Hematopoietic multipotent progenitor cell treated with erythropoietin and hydrocortisone succinate and interleukin-3 and kit ligand, for 8 days (in vitro differentiated cells): ENCODE data around the gene CORO1C.

Source experiments
- DNase-seq: peaks from one replicate; pipeline ENCODE4 v3.0.0-alpha.2; 2015

CORO1C gene

DNA sequence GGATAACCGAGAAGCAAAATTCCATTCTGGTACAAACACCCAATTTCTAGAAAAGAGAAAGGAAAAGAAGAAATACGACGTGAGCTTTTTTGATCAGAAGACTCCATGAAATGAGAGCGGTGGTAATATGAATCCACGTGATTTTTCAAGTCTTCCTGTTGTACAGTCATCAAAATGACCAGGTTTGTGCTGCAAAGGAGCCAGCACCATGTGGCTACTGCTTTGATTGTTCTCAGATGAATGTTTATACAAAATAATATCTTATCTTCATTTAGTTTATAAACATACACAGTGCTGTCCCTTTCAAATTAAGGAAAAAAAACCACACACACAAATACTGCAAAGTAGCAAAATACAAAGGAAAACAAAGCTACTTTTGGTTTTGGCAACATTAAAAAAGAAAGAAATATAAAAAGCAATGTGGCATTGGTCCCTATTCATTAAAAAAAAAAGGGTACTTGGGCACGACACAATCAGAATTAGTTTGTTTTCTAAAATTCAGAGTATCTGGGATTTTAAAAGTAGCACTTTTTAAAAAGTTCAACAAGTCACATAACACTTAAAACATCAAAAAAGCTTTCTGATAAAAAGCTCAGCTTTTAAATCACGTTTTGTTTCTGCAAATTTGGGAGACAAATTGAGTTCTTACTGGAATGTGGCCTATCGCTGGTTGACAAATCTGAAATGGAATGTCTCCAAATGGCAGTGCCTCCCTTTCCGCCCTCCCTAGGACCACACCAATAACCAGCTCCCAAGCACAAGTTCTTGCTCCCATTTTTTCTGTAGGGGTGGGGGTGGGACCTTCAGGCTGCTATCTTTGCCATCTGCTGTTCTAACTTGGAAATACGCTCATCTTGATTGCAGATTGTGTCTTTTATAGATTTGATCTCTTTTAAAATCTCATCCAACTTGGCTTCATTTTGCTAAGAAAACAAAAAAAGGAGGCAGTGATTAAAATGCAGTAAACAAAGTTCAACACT, 84.4 kb downstream of the CORO1C start:
- no peak for DNase-seq

DNA sequence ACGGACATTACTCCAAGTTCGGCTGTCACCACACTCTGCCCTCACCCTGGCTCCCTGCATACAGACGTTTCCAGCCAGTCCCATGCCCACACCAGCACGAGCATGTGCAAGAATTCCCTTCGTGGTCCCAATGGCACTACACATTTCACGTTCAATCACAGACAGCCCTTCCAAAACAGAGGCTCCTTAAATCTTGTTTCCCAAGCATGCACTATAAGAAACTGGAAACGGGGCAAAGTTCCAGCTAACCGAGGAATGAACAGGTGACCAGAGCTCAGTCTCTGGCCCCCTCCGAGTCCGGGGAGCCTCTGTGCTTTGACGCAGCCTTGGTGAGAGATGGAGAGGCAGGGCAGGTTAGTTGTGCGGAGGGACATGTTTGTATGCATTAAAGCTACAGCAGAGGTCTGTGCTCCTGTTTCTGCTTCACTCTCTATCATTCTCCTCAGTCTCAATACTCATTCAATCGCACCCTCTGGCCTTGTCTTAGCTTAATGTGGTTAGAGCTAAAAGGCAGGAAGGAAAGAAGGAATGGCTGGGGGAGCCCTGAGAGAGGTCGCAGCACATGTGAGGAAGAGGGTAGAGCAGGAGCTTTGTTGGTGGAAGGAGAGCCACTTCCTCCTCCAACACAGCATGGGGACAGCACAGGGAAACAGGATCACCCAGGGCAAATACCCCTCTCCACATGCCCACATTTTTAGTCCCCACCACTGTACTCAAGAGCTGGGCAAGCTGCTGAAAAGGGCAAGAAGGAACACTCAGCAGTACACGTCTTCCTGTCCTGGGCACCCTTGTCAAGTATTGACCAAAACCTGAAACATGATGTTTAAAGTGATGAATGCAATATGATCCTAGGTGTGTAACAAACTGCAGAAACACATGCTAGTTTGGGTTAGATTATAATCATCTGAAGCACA, 85.4 kb downstream of the CORO1C start:
- DNase-seq = no peak

DNA sequence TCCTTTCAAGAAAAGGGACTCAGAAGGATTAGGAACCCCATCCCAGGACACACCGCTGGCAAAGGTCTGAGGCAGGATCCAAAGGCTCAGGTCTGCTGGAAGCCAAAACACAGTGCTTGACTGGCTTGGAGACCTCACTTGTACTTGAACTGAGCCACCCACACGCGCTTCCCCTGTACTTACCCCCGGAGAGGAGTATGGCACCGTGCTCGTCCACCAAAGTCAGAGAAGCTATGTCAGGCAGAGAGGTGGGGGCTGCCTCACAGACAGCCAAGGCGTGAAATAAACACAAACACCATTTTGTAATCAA, 86.6 kb downstream of the CORO1C start:
- DNase-seq = no peak

DNA sequence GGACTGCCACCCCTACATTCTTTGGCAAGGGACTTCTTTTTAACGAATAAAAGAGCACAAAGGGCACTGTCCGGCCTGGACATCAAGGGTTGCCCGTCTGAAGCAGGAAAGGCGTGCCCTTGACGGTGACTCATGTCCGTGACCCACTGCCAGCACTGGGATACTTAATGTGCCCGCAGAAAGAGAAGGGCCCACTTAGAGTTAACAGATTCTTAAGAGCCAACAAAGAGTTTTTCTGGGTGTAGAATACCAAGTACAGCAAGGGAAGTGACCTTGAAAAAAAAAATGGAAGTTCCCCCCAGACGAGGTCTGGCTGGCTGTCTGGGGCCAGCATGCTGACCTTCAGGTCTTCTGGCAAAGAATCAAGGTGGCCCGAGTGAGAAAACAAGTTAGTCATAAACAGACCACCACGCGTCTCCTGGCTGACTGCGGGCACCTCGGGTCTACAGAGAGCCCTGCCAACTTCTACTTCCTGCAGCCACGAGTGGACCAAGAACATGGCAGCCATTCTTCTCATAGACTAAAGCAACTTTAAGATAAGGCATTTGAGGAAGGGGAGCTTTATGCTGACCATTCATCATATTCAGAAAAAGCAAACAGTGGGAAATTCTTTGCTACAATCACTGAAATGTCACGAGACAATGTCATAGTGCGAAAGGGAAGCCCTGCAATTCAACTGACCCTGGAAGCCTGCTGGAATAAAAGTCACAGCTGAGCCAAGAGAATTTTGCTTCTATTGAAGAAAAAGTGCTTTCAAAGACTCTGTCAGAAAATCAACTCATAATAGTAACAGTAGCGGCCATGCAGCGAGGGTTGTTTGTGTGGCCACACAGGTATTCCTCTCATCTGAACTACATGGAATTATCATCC, 87.1 kb downstream of the CORO1C start:
- no peak for DNase-seq

DNA sequence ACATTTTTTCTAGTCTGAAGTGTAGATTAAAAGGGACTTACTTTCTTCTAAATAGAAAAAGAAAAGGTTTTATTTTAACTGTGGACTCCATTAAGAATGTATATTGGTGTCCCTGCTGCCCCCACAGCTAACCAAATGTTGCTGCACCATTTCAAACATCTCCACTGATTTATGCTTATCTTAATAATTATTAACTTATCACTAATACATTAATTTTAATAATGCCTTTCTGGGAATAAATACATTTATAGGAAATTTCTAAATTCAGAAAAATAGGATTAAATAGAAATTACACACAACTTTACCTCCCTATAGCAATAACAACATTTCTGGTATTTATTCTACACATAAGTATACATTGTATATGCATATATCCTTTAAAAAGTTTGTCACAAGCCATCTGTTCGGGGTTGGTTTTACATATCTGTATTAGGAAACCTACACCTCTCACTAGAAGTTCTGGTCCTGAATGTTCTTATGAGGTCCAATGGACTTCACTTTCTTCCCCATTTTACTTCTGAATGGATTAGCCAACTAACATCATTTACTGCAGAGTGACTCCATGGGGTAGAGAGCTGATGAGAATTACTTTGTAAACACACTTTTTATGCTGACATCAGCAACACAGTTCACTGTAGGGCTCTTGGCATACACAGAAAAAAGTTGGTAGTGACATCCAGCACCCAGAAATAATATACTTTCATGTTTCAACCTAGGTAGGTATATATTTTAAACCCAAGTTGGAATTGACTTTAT, 88.2 kb downstream of the CORO1C start:
- no peak for DNase-seq

DNA sequence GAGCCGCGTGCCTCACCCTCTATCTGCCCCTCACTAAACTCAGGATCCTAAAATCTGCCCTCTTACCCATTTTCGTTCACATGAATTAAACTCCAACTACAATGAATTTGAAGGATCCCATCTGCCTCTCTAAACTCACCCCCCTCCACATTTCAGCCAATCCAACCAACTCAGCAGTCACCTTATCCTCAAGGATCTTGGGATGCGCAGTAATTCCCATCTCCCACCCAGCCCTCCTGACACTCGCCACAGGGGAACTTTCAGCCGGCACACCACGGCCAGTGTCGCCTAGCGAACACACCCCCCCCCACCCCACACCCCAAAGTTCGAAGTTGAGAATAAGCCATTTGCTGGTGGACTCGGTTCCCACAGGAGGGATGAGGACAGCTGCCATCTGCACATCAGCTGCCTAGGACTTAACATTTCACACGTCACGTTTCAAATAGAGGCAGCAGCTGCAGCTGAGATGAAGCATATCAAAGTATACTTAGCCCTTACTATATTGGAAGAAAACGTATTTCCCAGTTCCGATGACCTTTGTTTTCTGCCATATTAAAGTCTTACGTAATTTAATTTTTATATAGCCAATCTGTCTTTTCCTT, 88.9 kb downstream of the CORO1C start:
- no peak for DNase-seq

DNA sequence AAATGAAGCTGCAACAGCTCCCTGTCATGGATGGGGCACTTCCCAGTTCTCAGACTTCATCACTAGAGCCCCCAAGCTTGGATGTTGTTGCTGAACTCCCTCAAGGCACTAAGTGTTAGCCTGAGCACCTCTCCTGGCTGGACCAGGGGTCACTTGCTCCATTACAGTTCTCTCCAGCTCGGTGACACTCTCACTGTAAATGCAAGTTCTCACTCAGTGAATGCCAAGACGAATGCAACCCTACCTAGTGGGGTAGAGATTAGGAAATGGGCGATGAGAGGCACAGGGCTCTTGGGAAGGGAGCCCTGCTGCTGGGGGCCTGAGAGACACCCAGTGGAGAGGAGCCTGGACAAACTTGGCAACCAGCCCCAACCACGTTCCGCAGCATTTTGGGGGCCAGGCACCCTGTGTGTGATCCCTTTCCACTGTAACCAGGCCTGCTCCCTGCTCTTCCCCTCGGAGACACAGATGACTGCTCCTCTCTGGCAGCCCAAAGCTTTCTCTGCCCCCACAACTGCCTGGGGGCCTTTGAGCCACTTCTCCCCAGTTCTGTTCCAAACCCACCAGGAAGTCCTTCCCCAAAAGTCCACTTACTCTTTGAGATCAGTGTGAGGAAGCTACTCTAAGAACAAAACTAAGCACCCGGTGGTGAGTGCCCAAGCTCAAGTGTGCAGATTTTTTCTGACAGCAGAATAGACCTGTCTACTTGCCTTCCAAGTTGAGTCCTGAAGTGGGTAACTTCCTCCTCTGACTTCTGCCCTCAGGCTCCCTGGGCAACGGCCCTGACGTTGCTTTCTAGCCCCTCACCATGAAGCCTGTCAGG, 89.7 kb downstream of the CORO1C start:
- no peak for DNase-seq

DNA sequence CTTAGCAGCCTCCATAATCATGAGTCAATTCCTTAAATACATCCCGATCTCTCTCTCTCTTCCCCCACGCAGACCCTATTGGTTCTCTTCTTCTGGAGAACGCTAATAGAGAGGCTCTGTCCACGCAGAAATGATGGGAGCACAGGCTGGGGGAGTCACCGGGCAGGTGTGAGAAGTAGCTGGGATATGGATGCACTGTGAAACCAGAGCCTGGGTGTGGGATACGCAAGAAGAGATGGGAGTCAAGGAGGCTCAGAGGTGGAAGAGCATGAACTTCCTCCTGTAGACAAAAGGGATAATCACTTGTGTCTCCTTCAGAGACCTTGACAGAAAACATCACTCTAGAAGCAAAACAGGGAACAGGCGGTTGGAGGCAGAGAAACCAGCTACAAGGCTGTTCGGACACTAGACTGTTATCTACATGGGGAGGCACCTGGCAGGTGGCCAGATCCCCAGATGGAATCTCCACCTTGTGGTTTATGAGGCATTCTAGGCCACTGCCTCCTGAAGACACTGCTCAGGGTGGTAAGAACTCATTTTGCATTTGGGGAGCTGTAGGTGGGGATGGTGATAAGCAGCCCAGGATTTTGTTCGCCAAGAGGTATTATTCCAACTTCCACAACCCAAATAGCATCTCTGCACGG, 90.4 kb downstream of the CORO1C start:
- DNase-seq = peak; percentile 95

DNA sequence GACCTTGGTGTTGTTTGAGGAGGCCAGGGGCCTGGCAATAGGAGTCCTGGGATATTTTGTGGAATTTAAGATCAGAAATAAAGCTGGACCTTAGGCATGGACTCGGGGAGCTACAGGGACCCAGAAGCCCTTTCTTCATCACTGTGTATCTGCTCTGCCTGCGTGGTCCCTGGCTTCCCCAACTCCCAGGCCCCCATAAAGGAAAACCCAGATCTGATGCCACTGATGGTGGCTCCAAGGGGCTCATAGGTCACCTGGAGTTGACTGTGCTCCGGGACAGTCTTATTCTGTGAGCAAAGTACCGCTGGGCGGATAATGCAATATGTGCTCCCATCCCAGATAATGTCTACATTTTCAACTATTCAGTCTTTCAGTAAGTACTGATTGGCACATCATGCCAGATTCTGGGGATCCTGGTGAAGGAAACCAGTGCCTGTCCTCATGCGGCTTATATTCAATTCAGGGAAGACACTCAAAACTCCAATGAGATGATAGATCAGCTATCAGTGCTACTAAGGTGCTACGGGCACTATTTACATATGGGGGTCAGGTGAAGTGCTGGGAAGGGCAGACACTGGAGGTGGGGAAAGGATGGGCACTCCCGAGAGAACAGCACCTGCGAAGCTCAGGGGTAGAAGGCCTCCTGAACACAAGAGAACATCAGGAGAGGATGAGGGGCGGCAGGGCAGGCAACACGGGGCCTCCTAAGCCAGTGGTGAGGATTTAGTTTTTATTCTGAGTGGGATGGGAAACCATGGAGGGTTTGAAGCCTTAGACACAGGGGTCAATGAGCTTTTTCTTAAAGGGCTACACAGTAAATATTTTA, 92.1 kb downstream of the CORO1C start:
- no peak for DNase-seq

DNA sequence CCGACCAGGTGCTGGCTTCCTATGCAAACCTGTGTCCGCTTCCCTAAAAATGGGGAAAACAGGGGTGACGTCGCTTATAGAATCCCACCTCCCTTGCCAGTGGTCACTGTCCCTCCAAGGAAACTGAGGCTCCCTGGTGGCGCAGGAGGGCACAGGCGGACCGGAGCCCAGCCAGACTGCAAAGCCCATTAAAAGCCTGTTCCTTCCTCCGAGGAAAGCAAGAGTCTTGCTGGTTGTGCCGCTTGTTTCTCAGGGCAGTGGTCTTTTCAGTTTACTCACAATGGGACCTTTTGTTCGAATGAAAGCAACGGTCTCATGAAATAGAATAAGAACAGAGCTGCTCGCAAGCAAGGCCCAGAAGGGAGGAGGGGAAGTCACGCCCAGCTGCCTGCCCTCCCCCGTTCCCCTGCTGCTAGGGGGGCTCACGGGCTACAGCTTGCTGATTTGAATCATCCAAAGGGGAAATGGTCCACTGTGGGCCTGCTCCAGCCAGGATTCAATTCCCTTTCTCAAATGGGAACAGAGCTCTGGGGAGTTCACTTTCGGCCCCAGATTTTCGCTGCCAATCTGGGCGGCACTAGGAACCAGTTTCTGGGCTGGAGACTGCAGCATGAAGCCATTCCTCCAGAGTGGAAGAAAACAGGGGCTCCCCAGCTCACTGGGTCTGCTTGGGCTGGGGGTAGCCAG, 93.0 kb downstream of the CORO1C start:
- DNase-seq = no peak

DNA sequence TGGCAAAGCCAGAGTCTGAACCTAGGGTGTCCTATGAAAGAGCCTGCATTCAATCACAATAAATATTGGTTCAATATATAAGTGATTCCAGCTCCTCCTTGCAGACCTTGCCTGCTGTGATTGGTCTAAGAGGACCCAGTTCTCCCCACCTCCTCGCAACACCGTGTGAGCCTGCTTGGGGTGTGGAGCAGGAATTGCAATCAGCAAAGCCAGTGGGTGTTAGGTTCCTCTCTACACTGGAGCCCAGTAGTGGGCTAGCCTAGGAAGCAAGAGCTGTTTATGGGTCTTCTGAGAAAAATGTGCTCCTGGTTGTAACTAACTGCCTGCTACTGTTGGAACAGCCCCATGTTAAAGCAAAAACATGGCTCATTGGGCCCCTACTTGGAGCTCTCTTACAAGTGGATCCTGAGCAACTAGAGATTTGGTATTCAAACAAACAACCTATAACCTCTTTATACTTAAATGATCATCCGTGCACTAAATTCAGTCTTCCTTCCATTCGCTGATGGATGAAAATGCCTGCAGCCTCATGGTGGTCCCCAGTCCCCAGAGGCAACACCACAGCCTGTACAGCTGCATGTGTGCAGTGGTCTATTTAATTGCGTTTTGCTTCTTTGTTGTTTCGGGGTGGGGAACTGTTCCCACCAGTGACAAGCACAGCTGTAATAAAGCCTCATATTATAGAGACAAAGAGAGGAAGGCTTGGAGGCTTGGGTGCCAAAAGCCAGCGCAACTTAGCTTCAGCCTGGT, 93.9 kb downstream of the CORO1C start:
- no peak for DNase-seq

DNA sequence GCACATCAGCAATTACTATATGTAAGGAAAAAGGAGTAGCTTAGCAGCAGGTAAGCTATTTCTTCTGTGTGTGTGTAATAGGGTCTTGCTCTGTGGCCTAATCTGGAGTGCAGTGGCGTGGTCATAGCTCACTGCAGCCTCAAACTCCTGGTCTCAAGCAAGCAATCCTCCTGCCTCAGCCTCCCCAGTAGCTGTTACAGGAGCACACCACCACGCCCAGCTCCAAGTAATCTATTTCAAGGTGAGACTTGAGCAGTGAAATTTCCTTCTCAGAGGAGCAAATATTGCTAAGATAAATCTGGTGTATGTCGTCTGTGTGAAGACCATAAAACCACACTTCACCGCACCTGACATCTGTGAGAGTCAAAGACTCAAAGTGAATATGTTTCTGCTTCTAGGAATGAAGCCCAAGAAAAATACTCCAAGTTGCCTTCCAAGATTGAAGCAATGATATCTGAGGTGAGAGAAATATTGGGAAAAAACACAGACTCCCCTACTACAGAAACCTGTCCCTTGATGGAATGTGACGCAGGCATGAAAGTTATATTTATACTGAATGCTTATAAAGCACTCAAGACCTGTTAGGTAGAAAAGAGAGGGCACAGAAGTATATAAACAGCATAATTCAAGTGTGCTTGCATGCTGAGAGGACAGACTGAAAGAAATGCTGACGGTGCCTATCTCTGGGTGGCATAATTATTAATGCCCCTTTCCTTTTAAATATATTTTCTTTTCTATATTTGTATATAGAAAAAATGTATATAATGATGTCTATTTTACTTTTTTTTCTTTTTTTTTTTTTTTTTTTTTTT, 95.1 kb downstream of the CORO1C start:
- DNase-seq = no peak

DNA sequence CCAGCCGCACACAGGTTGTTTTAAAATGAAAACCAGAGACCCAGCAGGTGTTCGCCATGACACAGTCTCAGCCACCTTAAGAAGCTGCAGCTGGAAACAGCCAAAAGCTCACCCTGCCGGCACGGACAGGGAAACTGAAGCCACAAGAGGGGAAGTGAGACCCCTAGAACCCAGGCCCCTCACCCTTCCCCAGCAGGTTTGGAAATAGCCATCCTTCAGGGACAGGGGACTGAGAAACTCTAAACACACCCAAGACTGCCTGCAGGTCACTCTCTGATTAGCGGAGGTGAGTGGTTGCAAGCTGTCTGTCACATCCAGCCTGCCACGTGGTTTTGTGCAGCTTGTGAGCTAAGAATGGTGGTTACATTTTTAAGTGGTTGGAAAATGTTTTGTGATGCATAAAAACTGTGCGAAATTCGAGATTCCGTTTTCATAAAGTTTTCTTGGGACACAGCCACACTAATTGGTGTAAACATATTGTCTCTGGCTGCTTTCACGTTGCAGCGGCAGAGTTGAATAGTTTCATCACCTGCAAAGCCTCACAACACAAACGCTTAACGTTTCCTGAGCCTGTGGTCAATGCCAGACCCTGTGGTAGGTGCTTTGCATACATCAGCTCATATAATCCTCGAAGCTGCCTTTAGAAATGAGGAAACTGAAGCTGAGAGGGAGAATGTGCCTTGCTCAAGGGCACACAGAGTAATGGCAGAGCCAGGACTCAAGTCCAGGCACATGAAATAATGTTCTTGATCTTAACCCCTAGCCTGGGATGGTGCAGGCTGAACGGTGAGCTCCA, 95.9 kb downstream of the CORO1C start:
- DNase-seq = peak; percentile 56

DNA sequence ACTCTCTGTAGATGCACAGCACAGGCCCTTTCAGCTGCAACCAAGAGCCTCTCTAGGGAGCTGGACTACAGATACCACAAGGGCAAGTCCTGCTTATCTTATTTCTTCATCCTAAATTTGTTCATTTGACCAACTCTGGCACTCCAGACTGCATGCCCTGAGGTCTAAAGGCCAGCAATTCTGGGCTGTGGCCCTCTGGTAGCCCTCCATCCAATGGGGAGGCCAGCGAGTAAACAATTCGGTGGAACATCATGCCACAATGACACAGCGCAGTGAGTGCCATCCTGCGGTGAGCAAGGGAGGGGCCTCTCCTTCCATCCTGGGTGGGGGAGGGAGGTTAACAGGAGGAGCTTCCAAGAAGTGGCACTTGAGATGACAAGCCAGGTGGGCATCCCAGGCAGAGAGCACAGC, 97.0 kb downstream of the CORO1C start:
- DNase-seq = peak; percentile 93

DNA sequence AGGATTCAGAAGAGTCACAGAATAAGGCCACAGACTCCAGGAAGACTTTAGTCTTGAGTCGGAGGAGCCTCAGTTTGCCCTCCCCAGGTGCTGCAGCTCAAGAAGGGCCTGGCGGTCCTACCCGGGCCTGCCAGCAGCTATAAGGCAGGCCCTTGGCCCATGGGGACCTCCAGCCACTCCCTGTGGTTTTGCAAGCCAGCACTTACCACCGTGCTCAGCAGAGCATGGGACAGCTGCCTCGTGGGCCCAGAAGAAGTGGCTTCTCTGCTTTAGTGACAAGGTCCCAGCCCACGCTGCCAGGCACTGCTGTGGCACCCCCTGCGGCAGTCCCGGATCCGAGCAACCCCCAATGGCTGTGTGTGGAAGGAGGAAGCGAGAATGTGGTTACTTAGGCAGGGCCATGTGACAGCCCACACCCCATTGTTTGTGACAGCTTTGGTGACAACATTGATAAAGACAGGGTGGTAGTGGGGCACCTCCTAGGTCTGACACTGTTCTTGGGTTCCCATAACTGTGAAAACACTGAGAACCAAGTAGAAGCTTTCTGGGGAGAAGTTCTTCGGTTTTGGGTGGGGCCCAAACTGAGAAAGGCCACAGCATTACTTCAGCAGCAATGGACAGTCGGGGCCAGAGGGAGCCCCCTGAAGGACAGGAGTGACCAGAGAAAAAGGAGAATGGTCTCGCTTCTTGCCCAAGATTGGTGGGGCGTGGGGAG, 97.6 kb downstream of the CORO1C start, which contains the start of gene SELPLG:
SELPLG (minus strand) TSS at position 361 of the 715 bp plus-strand sequence. CDS start 9,587 bp downstream, outside the sequence.
- DNase-seq = peak; percentile 95
